ENCODE results near the gene ARMC6.

ARMC6 gene

DNA sequence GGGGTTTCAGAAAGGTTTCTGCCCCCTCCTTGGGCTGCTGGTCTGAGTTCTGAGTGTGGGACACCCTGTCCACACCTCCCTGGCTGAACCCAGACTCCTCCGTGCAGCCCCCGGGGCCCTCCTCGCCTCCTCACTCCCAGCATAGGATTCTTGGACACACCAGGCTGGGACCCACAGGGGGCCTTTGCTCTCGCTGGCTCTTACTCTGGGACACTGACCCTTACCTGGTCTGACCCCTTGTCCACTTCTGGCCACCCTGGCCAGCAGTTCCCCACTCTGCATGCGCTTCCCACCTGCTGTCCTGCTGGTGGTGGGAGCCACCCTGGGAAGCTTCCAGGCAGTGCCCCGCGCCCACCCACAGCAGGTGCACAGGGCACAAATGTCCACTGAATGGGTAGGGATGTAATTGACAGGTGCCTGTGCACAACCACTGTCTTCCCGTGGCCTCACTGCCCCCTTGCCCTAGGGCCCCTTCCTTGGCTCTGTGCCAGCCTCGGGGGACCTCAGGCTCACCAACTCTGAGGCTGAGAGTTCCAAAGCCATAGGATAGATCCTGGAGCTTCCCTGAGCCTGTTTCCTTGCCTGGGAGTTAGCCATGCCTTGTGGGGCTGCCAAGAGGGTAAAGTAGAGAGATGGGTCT, 23.4 kb downstream of the ARMC6 start:
- no peak for DNase-seq

DNA sequence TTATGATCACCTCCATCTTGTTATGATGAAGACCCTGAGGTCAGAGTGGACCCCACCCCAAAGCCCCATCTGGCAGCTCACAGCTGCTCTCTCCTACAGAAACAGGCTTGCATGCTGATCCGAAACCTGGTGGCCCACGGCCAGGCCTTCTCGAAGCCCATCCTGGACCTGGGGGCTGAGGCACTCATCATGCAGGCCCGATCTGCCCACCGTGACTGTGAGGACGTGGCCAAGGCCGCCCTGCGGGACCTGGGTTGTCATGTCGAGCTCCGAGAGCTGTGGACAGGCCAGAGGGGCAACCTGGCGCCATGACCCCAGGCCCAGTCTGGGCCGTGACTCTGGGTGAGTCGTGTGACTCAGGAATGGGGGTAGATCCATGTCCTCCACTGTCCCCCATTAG, 23.9 kb downstream of the ARMC6 start:
- no peak for DNase-seq

GRCh38 chr19:19057720-19058119, 24.3 kb downstream of the ARMC6 start:
- no peak for DNase-seq

GRCh38 chr19:19059018-19059836, 25.8 kb downstream of the ARMC6 start:
- DNase-seq, result no peak

DNA sequence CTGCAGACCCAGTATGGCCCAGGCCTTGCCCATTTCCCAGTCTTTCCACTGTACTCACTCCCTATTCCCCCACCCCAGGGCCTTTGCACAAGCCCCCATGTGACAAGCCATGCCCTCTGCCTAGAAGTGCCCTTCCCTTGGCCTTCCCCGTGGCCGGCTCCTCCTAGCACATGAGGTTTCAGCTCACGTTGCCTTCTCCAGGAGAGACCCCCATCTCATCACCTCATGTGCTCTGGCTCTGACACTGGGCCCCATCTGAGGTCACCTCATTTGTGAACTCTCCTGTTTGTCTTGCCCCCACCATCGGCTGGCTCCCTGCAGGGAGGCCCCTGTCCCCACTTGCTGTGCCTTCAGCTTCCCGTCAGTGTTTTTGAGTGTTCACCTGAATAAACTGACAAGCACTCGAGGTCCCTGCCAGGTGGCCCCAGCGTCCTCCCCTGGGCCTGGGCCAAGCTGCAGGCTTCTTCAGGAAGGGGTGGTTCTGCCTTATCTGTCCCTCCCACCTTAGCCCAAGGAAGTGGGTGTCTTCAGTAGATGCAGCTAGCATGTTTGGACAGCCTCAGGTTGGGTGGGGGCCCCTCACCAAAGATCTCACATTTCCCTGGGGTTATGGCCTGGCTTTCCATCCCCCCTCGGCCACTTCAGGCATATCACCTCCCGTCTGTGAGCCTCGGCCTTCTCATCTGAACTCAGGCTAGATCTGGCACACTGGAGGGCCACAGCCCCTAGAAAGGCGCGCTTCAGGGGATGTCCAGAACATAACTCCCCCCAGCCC, 26.6 kb downstream of the ARMC6 start:
- no peak for DNase-seq

GRCh38 chr19:19061506-19061905, 28.1 kb downstream of the ARMC6 start:
- DNase-seq, result no peak

GRCh38 chr19:19062454-19063182, 29.2 kb downstream of the ARMC6 start:
- peak; percentile 26 for DNase-seq

DNA sequence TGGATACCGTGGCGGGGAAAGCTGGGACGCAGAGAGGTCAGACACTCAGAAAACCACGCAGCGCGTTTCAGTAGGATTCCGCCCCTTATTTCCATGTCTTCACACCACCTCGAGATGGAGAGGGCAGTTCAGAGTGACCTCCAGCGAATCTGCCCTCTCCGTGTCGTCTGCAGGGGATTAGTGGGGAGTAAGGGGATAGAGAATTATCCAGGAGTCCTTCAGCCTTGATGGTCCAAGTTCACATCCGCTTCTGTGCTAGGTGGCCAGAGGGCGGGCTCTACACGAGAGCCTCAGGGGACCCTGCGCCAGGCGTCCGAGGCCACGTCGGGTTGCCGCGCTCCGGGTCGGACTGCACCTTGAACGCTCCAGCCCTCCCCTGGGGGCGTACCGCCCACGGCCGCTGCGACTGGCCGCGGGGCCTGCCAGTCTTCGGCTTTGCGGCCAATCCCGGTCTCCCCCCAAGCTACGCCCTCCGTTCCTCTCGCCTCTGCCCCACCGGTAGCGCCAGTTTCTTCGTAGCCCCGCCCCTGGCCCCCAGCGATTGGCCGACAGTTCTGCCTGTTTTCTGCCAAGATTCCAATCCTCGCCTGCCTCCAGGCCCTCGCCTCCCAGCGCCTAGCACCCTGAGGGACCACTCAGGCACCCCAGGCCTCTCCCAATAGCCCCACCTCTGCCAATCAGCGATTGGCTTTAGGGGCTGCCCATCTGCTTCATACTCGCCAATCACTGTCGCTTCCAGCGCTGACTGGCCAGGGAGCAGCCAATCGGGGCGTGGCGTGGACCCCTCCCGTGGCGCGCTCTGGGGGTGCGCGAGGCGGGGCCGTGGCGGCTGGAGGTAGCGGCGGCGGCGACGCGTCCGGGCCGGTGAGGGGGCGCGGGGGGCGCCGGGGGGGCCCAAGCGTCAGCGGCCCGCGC, 30.0 kb downstream of the ARMC6 start, which contains the start of gene SLC25A42:
Gene SLC25A42, plus strand, starts transcription at position 812 of the 915 bp plus-strand sequence. CDS start 32,131 bp downstream, outside the sequence.
- DNase-seq, result peak; percentile 97

DNA sequence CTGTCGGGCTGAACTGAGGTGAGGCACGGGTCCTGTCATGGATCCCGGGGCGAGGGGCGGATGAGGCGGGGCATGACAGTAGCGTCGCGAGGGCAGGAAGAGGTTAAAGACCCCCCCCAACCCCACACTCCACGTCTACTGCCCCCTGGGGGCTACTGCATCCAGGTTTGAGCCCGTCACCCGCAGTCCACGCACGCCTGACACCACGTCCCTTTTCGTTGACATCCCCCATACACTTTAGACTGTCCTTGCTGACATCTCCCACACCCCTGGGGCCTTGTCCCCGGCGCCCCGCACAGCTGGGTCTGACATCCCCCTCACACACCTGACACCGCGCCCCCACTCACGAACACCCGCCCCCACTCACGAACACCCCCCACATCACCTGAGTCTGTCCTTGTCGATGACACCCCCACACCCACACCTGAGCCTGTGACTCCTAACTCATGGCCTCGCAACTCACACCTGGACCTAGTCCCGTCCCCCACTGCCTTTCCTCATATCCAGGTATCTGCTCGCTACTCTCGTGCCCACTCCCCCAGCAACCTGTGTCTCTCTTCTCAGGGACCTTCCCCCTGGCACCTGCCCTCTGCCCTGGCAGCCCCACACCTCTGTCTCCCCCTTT, 30.8 kb downstream of the ARMC6 start:
- DNase-seq, result no peak

GRCh38 chr19:19064811-19065745, 31.7 kb downstream of the ARMC6 start:
- peak; percentile 31 for DNase-seq

DNA sequence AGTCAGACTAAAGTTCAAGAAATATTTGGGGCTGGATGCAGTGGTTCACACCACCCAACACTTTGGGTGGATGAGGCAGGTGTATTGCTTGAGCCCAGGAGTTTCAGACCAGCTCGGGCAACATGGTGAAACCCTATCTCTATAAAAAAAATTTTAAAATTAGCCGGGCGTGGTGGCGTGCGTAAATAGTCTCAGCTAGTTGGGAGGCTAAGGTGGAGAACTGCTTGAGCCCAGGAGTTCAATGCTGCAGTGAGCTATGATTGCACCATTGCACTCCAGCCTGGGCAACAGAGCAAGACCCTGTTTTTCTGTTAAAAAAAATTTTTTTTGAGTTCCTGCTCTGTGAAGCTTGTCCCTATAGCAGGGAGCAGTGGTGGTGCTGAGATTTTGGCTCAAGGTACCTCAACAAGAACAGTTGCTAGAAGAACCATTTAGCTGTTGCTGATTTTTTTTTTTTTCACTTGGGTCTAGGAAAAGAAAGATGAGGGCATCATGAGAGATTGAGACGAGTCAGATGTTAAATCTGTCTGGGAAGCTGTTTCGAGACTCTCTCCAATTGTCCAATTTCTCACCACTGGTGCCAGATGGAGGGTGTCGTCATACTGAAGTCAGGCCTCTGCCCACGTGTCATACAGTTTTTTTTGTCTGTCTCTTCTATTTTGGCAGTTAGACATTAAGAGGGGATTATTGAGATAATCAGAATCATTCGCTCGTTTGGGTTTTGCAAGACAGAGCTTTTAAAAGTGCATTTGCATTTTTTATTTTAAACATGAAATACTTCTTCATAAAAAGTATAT, 34.1 kb downstream of the ARMC6 start:
- DNase-seq, result no peak

GRCh38 chr19:19068659-19069654, 35.6 kb downstream of the ARMC6 start:
- no peak for DNase-seq

- DNase-seq, result no peak
Measured at GRCh38 chr19:19071897-19072296, 38.5 kb downstream of the ARMC6 start.

DNA sequence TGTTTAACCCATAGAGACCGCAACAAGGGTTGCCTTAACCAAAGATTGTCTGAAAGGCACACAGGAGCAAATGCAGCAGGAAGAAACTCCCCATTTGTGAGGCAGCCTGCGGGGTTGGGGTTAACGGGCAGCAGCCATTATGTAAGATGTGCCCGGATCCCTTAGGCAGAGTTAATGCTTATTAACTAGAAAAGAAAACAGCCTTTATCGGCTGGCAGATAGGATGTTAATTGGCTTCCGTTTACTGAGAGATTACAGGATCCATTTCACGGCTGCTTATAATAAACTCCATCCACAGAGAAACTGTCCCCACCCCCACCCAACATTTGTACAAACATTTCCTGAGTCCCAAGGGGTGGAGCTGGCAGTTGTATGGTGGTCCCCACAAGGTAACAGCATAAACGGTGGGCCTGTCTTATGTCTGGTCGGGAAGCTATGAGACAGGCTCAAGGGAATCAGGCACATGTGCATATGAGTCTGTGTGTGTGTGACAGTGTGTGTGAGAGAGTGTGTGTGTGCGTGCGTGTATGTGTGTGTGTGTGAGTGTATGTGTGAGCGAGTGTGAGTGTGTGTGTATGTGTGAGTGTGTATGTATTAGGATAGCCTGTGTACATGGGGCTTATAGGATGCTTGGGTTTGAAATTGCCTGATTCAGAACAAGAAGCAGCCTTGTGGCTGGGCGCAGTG, 40.9 kb downstream of the ARMC6 start:
- no peak for DNase-seq

GRCh38 chr19:19075126-19075525, 41.7 kb downstream of the ARMC6 start:
- no peak for DNase-seq

GRCh38 chr19:19076476-19076875, 43.1 kb downstream of the ARMC6 start:
- DNase-seq, result no peak

GRCh38 chr19:19077103-19077502, 43.7 kb downstream of the ARMC6 start:
- no peak for DNase-seq

Measured in stimulated activated CD4-positive, alpha-beta T cell treated with anti-CD3 and anti-CD28 coated beads, Interleukin-4, amount 100 ng/mL, for 1 hour (primary cell).